ENCODE measurements around the gene NPM3. TPM values are rescaled to one million over a fixed set of nuclear protein-coding genes. Genes with fewer than 3 reads are reported as not detected.

The NPM3 gene
- polyA plus RNA-seq, 4 donors, result 52.6 to 77.4 (median 61.7) TPM

DNA sequence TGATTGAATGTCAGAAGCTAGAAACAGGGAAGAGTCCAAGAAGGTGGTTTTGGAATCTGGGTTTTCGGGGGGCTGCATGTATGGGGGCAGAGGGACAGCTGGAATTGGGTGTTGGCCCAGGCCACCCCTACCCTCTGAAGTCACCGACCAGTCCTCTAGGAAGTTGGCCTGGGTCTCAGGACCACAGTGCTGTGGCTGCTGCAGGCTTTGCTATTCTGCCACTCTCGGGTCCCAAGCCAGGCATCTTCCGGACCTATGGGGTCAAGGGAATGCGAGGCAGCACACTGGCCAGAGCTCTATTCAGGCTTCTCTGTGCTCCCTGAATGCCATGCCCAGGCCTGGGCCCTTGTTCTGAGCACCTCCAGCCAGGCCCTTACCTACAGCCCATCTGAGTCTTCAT, 20.5 kb downstream of the NPM3 start:
- DNase-seq (ENCODE audit: low read depth in 4 of 4, low spot score in 2 of 4), result no peak

GRCh38 chr10:101761226-101761625, 22.0 kb downstream of the NPM3 start:
- DNase-seq (ENCODE audit: low read depth in 4 of 4, low spot score in 2 of 4), result no peak

DNA sequence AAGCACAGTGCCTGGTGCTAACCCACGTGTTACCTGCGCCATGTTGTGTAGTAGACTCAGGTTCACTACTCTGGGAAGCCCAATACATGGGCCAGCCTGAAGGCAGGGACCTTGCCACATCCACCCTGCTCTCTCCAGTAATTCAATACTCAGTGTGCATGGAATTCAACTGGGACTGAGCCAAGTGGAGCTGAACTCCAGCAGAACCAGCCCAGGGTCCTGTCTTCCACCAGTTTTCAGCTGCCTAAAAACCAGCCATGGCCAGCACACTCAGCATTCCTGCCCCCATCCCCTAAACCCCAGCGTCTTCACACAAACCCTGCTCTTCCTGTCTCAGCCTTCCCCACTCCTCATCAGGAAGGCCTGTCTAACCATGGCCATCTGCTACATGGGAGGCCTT, 22.7 kb downstream of the NPM3 start:
- DNase-seq (ENCODE audit: low read depth in 4 of 4, low spot score in 2 of 4), result no peak

DNA sequence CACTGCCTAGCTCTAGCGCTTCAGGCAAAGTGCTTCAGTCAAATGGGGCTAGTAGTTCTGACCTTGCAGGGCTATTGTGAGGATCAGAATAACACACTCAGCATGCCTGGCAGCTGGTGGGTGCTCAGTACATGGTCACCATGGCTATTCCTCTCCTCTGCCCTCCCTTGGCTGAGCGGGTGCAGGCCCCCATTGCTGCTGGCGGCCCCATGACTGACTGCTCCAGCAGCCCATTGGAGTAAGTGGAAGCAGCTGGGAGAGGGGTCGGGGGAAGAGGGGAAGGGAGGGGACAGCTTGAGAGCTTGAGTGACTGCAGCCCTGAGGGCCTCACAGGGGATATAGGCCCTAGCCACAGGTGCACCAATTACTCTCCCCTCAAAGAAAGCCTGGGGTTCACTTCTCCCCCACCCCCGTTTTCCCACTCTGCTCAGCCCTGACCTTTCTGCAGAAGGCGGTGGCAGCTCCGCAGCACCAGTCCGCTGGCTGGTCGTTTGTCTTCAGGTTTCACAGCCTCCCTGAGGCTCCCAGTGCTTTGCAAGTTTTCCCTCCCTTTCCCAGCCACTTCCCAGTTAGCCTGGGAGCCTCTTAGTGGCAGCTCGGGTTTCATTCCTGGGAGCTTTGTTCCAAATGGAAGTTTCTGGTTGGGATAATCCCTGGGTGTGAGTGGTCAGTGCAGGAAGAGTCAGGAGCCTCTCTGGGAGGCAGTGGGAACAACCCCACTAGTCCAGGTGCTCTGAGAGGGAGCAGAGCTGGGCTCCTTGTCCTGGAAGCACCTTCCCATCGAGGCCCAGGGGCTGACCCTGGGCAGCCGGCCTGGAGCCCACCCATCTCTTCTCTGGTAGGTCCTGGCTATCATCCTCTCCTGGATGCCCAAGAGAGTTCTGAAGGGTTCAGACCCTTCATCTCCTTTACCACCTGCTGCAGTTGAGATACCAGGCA, 23.7 kb downstream of the NPM3 start:
- DNase-seq (ENCODE audit: low read depth in 4 of 4, low spot score in 2 of 4), result no peak

DNA sequence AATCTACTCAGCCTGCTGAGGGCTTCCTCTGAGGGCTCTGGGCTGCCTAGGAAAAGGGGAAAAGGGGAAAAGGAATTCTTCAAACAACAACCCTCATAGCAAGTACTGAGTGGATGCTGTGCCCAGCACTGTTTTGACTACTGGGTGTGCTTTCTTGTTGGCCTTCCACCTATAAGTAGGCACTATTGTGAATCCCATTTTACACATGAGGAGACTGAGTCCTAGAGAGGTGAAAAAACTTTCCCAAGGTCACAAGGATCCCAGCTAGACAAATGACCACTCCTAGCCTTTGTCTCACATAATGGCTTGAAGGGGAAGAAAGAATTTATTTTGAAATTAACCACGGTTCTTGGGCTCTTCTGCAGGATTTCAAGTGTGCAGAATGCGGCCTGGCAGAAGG, 24.4 kb downstream of the NPM3 start:
- no peak for DNase-seq (ENCODE audit: low read depth in 4 of 4, low spot score in 2 of 4)

GRCh38 chr10:101752241-101752640, 31.0 kb downstream of the NPM3 start:
- DNase-seq (ENCODE audit: low read depth in 4 of 4, low spot score in 2 of 4), result no peak

DNA sequence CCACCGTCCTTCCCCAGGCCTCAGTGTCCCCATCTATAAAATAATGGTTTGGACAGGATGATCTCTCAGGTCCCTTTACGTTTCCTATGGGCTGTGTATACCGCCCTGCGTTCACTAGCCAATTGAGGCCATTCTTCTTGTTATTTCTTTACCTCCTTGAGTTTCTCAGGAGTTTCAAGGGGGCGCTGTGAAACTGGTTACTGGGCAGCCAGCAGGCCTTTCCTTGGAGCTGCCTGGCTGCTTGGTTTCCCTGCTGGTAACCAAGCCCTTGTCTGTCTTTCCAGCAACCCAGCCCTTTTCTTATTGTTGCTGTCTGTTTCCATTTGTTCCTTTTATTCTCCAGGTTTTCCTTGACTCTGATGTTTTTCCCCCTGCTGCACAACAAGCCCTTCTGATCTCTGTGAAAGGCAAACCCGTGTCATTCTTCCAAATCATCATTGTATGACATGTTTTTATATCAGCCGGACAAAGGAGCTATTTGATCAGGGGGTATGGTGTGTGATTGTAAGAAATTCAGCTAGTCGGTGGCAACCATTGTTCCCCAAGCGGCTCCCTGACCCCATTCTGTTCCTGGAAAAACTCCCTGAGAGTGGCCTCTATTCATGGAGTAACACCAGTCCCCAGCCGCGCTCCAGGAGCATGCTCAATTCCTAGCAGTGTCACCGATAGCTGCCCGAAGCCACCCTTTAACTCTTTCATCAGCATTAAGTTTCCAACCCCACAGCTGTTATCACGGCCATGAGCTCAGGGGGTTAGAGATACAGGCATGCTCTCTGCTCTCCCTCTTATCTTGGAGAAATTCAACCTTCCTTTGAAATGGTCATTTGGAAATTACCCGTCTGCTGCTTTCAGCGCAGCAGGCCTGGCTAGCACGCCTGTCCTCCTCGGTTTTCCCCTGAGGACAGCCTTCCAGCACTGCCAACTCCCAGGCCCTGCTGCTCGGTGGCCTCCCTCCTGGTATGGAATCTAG, 33.9 kb downstream of the NPM3 start:
- DNase-seq (ENCODE audit: low read depth in 4 of 4, low spot score in 2 of 4), result no peak

DNA sequence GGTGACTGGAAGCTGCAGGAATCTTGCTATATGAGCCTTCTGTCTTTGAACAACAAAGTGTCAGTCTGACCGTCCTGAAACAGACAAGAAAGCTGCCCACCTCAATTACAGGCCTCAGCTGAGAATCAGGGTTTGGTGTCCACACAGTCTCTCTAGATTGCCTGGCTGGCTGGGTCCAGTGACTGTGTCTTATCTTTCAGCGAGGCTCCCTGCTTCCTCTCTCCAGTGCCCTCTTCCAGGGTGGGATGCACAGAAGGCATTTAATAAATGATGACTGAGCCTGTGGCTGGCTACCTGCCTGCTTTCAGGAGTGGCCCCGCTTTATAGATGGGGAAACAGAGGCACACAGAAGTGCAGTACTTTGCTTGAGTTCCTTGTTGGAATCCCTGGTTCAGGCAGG, 34.8 kb downstream of the NPM3 start:
- no peak for DNase-seq (ENCODE audit: low read depth in 4 of 4, low spot score in 2 of 4)

DNA sequence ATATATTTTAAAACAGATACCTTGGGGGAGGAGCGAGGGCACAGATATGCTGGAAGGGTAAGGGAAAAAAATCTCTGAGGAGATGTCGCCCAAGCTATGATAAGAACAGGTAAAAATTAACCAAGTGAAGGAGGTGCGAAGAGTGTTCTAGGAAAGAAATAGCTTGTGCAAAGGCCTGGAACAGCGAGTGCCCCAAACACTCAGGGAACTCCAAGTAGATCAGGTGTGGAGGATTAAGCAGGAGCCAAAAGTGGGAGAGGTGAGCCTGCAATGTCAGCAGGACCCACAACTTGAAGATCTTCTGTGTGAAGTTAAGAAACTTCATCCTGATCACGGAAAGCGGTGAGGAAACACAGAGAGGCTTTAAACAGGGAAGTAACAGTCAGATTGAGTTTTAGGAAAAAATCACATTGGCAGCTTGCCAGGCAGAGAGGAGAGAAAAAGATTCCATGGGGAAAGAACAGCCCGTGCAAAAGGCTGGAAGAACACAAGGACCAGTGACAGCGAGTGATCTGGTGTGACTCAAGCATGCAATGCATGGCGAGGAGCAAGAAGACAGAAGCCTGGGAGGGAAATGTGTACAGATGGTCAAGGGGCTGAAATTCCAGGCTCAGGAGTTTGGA, 38.1 kb downstream of the NPM3 start:
- no peak for DNase-seq (ENCODE audit: low read depth in 4 of 4, low spot score in 2 of 4)

DNA sequence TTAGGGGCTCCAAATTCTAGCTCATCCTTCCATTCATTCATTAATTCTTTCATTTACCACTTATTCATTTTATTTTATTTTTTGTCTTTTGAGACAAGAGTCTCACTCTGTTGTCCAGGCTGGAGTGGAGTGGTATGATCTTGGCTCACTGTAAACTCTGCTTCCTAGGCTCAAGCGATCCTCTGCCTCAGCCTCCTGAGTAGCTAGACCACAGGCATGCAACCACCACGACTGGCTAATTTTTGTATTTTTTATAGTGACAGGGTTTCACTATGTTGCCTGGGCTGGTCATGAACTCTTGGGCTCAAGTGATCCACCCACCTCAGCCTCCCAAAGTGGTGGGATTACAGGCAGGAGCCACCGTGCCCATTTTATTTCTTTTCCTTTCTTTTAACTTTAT, 39.0 kb downstream of the NPM3 start:
- DNase-seq (ENCODE audit: low read depth in 4 of 4, low spot score in 2 of 4), result no peak

DNA sequence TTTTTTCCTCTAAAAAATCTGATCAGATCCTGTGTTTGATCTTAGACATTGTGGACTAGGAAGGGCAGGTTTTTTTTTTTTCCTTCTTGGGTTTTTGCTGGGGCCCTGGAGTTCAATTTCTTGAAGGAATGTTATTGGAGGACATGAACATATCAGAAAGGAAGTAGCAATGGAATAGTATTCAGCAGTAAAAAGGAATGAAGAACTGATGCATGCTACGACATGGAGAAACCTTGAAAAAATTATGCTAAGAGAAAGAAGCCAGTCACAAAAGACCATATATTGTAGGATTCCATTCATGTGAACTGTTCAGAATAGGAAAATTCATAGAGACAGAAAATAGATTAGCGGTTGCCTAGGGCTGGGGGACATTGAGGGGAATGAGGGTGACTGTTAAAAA, 41.3 kb downstream of the NPM3 start:
- no peak for DNase-seq (ENCODE audit: low read depth in 4 of 4, low spot score in 2 of 4)

DNA sequence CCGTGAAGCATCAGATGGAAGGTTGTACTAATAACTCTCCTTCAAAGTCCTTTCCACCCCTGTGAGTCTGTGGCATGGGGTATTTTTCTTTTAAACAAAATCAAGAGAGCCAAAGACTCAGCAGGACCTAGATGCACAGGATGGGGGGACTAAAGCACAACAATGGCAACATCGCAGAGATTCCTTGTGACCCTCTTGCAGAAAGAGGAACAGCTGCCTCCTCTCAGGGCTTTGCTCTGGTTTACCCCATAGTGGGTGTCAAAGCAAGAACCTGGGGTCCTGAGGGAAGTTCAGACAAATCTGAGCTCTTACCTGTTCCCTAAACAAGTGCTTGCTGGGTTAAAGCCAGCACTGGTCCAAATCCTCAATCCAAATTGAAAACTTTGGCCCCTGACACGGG, 46.6 kb downstream of the NPM3 start:
- no peak for DNase-seq (ENCODE audit: low read depth in 4 of 4, low spot score in 2 of 4)

DNA sequence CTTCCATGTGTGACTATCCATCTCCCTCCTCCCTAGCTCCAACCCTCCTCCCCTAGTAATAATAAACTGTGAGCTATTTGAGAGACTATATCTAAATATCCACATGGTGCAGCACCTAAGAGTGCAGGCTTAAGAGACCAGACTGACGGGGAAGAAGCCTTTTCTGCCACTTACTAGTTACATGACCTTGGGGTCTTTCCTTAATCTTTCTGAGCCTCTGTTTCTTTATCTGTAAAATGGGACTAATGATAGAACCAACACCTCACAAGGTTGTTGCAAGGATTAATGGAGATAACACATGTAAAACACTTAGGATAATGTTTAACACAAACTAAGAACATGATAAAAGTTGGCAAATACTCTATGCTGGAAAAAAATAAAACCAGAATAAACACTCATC, 51.1 kb downstream of the NPM3 start:
- no peak for DNase-seq (ENCODE audit: low read depth in 4 of 4, low spot score in 2 of 4)

Other genes with a start within 250 kb of the NPM3 start
- gene POLL, start 195.2 kb downstream of the NPM3 start, polyA plus RNA-seq (ENCODE audit: insufficient read length in 4 of 4), result 10 to 100 TPM; 27.8 to 45.7 (median 34.9) TPM
- gene DPCD, start 195.1 kb downstream of the NPM3 start, polyA plus RNA-seq (ENCODE audit: insufficient read length in 4 of 4), result 10 to 100 TPM; 42.3 to 48.7 (median 45.0) TPM
- gene FBXW4, start 88.3 kb downstream of the NPM3 start, polyA plus RNA-seq (ENCODE audit: insufficient read length in 4 of 4), result 10 to 100 TPM; 51.1 to 61.6 (median 56.2) TPM
- gene FGF8, start 7.3 kb downstream of the NPM3 start, polyA plus RNA-seq (ENCODE audit: insufficient read length in 4 of 4), result 10 to 100 TPM in 2 of 4 donors, 1 to 10 TPM in 2; 6.2 to 13.8 (median 9.8) TPM
- gene OGA, start 35.0 kb upstream of the NPM3 start, polyA plus RNA-seq (ENCODE audit: insufficient read length in 4 of 4), result 100 to 1,000 TPM; 114 to 274 (median 158) TPM
- 1 to 10 TPM; 2.0 to 8.8 (median 4.9) TPM for gene KCNIP2, start 60.4 kb upstream of the NPM3 start, polyA plus RNA-seq (ENCODE audit: insufficient read length in 4 of 4)

Measured in left renal cortex interstitium (tissue), 4 donors.